ENCODE data around the gene WIZ. TPM values are rescaled to one million over a fixed set of nuclear protein-coding genes. Genes with fewer than 3 reads are reported as not detected.

The WIZ gene
- total and polyA plus RNA-seq, 10 of the 15 experiments (the other 5 are each of a cell fraction or from before 2014, with no cell fraction given): 0.10 to 26.7 (median 2.7) TPM

DNA sequence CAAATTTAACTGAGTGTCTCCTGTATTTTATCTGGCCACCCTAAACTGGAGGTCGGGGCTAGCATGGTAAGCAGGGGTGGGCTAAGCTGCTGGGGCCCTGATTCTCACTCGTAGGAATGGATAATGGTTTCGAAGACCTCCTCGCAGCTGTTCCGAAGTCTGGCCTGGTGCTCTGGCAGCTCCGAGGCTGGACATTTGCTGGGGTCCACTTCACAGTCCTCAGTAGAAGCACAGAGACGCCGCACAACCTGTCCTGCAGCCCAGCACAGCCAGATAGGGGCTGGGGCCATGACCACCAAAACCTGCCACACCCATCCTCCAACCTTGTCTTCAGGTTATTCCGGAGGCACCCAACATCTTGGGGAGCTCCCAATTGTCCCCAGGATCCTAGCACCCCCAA, 6.2 kb upstream of the WIZ start:
- Histone ChIP-seq H3K9ac (ENCODE audit: control insufficient read depth, insufficient read depth, low read length) (no peak overlapping the region), H3K4me3 (no peak overlapping the region), H3K9me3 (replicated peaks; ENCODE audit: control insufficient read depth, insufficient read depth, low read length) (no peaks in the 10 kb centered on the region; the same call in 2 of the 3 replicates), H3K27me3 (replicated peaks in 1 of 2; ENCODE audit: control insufficient read depth in 2 of 2, insufficient read depth in 2 of 2, low read length in 1 of 2) (no peaks in the 10 kb centered on the region), H3K79me2 (ENCODE audit: control insufficient read depth, insufficient read depth, low read length) (no peaks in the 10 kb centered on the region), H3K27ac (ENCODE audit: control insufficient read depth, insufficient read depth) (no peak overlapping the region), H3K4me1 (ENCODE audit: control insufficient read depth, insufficient read depth, low read length) (no peaks in the 10 kb centered on the region), H2AFZ (ENCODE audit: control insufficient read depth, low read depth, low read length) (no peak overlapping the region), H3K4me2 (ENCODE audit: control insufficient read depth, insufficient read depth) (no peak overlapping the region), H3K36me3 (ENCODE audit: control insufficient read depth in 2 of 2, insufficient read depth in 2 of 2, low read length in 1 of 2) (peaks cover 22 to 31% of the 10 kb centered on the region in 2 experiments), H4K20me1 (ENCODE audit: control insufficient read depth, insufficient read depth) (no peaks in the 10 kb centered on the region)
- intact Hi-C loops (cut with micrococcal nuclease; ENCODE audit: unreplicated experiment) (no loop called here), in situ Hi-C loops (cut with MboI) (no loop called here)
- TF ChIP-seq TARDBP (IDR thresholded peaks at IDR 0.05; ENCODE audit: borderline replicate concordance) (no peak), RFX5 (IDR thresholded peaks at IDR 0.05; ENCODE audit: low read depth, low read length) (no peak), CBFB (IDR thresholded peaks at IDR 0.05; ENCODE audit: low read depth) (no peak), NR2C2 (IDR thresholded peaks at IDR 0.05; ENCODE audit: borderline replicate concordance, control insufficient read depth, insufficient read length, low read depth) (no peak), STAT1 (conservative IDR thresholded peaks at IDR 0.05) (no peak), MTA2 (IDR thresholded peaks at IDR 0.05; ENCODE audit: low read depth) (no peak), MYB (IDR thresholded peaks at IDR 0.05; ENCODE audit: borderline replicate concordance, low read depth, low read length) (no peak), ZSCAN29 (IDR thresholded peaks at IDR 0.05) (no peak), EED (IDR thresholded peaks at IDR 0.05; ENCODE audit: low read depth) (no peak)
- TF ChIP-seq, protein P1, sequence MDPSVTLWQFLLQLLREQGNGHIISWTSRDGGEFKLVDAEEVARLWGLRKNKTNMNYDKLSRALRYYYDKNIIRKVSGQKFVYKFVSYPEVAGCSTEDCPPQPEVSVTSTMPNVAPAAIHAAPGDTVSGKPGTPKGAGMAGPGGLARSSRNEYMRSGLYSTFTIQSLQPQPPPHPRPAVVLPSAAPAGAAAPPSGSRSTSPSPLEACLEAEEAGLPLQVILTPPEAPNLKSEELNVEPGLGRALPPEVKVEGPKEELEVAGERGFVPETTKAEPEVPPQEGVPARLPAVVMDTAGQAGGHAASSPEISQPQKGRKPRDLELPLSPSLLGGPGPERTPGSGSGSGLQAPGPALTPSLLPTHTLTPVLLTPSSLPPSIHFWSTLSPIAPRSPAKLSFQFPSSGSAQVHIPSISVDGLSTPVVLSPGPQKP (IDR thresholded peaks at IDR 0.05; ENCODE audit: low read depth, low read length): no peak
- TF ChIP-seq, protein P2, sequence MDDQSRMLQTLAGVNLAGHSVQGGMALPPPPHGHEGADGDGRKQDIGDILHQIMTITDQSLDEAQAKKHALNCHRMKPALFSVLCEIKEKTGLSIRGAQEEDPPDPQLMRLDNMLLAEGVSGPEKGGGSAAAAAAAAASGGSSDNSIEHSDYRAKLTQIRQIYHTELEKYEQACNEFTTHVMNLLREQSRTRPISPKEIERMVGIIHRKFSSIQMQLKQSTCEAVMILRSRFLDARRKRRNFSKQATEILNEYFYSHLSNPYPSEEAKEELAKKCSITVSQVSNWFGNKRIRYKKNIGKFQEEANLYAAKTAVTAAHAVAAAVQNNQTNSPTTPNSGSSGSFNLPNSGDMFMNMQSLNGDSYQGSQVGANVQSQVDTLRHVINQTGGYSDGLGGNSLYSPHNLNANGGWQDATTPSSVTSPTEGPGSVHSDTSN (IDR thresholded peaks at IDR 0.05; ENCODE audit: insufficient replicate concordance, low read depth, low read length): no peak
- TF ChIP-seq, protein P3, sequence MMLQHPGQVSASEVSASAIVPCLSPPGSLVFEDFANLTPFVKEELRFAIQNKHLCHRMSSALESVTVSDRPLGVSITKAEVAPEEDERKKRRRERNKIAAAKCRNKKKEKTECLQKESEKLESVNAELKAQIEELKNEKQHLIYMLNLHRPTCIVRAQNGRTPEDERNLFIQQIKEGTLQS (IDR thresholded peaks at IDR 0.05; ENCODE audit: borderline replicate concordance, extremely low read depth, low read depth, low read length): no peak
- ChIA-PET SMC1A (ENCODE audit: uncharacterized antibody, unreplicated experiment) (interaction anchor here (1.1 kb wide), 1 partner anchor 12 kb away, joined by 4 read pairs; no protein-coding TSS in a partner anchor), RAD21 (ENCODE audit: unreplicated experiment) (no interaction called here), CTCF (no interaction called here), POLR2A (interaction anchor here (0.5 kb wide), 1 partner anchor 640 kb away, joined by 4 read pairs; no protein-coding TSS in a partner anchor)
- FAIRE-seq (no peak), ATAC-seq (no peak), DNase-seq (ENCODE audit: low read depth, low spot score) (no peak)
- WGBS (ENCODE audit: insufficient coverage, insufficient replicate concordance, low lambda C conversion rate, missing lambda C conversion rate): 98% methylated on average over 9 of the region's 9 CpGs
- no TSS peak for BruUV-seq (replicated peaks)
